ENCODE measurements around the gene CACNG8. TPM values are rescaled to one million over a fixed set of nuclear protein-coding genes. Genes with fewer than 3 reads are reported as not detected.

CACNG8 gene
- total RNA-seq, 1 experiment from 2014 or later: 1.8 TPM

DNA sequence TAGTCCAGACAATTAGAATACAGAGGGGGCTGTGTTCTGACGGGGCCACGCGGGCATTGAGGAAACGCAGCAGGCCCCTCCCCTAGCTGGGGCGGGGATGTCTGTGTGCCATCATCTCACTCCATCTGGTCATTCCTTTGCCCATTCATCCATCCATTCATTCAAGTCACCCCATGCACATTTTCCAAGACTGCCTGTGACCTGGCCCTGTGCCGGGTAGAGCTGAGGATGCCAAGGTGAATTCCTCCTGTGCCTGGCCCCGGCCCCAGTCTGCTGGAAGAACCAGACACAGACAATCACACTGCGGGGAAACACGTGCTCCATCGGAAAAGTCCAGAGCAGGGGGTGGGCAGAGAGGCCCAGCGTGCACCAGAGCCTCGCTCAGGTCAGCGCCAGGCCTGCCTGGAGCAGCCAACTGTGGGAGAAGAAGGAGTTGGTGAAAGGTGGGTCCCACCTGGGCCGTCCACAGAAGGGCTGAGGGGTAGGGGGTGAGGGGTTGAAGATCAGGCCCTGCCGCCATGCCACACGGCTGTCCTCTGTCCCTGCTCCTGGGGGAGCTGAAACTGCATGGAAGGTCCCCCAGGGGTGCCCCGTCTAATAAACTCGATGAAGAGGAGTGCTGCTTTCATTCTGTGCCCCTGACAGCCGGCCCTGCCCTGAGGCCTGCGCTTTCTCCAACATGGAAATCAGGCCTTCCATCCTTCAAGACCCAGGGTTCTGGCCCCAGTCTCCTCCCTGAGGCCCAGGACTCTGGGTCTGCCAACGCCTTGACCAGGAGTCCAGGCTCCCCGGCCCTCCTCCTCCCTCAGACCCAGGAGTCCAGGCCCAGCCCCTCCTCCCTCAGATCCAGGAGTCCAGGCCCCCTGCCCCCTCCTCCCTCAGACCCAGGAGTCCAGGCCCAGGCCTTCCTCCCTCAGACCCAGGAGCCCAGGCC, 27.1 kb downstream of the CACNG8 start:
- DNase-seq (ENCODE audit: low spot score): peak; percentile 43
- in situ Hi-C loops (cut with HindIII; ENCODE audit: low sequenced_read_pairs): no loop called here

DNA sequence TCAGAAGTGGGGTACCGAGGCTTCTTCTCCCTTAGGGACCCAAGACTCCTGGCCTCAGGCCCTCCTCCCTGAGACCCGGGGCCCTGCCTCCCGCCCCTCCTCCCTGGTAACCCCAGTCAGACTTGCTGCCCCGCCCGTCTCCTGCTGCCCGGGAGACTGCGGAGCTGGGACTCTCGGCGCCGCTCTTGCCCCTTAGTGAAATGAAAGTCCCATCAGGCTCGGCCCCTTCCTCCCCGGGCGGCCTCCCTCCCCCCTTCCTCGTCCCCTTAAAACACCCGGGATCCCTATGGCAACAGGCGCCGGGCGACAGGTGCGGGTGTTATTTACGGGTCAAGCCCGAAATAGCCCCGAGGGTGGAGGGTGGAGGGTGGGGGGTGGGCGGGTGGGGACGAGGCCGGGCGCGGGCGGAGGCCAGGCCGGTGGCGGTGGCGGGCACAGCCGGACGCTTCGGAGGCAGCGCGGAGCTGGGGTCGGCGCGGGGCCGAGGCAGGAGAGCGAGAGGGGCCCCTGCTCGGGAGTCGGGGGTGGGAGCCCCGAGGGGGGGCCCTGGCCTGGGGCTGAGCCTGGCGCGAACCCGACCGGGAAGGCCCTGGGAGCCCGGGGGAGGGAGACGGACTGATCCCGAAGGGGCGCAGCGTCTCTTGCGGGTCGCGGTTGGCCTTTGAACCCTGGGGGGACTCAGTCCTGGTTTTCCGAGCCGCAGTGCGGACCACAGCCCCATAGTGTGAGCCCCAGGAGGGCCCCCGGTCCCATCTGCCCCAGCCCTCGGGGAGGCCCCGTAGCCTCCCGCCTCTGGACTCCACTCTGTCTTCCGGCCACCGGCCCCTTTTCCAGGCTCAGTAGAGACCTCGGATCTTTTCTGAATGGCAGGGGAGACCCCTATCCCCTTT, 28.7 kb downstream of the CACNG8 start, which contains the start of gene CACNG6:
TSS of gene CACNG6 (plus strand) at position 414 of the 890 bp plus-strand sequence. CDS start 1,241 bp downstream, outside the sequence.
- no peak for DNase-seq (ENCODE audit: low spot score)
- in situ Hi-C loops (cut with HindIII; ENCODE audit: low sequenced_read_pairs): no loop called here

DNA sequence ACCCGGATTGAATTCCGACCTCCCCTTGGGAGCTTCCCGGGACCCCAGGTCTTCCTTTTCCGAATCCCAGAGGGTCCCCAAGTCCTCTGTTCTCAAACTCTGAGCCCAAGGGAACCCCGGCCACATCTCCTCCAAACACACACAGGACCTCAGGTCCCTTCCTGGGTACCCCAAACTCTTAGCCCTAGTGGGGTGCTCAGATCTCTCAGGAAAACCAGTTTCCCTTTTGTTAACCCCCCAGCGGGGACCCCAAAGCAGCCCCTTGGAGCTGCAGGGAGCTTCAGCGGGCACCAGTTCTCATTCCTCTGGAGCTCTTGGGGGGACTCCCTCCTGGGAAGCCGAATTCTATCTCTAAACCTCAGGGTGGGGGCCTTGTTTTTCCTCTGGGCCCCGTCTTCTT, 29.5 kb downstream of the CACNG8 start:
- in situ Hi-C loops (cut with HindIII; ENCODE audit: low sequenced_read_pairs): no loop called here

DNA sequence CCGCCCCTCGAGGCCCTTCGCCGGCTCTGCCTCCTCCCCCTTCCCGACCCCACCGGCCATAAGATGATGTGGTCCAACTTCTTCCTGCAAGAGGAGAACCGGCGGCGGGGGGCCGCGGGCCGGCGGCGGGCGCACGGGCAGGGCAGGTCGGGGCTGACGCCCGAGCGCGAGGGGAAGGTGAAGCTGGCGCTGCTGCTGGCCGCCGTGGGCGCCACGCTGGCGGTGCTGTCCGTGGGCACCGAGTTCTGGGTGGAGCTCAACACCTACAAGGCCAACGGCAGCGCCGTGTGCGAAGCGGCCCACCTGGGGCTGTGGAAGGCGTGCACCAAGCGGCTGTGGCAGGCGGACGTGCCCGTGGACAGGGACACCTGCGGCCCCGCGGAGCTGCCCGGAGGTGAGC, 30.1 kb downstream of the CACNG8 start:
- in situ Hi-C loops (cut with HindIII; ENCODE audit: low sequenced_read_pairs): no loop called here

More for the DNA sequence above, 29.5 kb downstream of the CACNG8 start:
- DNase-seq (ENCODE audit: low spot score): no peak

DNA sequence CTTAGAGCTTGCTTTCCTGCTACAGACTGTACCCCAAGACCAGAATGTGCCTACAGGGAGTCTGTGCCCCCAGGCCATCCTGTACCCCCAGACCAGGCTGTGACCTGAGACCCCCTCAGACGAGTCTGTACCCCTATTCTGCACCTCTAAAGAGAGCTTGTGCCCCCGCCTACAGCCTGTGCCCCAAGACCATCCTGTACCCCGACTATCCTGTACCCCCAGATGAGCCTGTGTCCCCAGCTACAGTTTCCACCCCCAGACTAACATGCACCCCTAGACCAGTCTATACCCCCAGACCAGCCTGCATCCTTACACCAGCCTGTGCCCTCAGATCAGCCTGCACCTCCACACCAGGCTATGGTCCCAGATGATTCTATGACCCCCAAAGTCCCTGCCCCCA, 30.7 kb downstream of the CACNG8 start:
- DNase-seq (ENCODE audit: low spot score): no peak
- in situ Hi-C loops (cut with HindIII; ENCODE audit: low sequenced_read_pairs): no loop called here

More for the DNA sequence above, 30.1 kb downstream of the CACNG8 start:
- DNase-seq (ENCODE audit: low spot score): no peak

DNA sequence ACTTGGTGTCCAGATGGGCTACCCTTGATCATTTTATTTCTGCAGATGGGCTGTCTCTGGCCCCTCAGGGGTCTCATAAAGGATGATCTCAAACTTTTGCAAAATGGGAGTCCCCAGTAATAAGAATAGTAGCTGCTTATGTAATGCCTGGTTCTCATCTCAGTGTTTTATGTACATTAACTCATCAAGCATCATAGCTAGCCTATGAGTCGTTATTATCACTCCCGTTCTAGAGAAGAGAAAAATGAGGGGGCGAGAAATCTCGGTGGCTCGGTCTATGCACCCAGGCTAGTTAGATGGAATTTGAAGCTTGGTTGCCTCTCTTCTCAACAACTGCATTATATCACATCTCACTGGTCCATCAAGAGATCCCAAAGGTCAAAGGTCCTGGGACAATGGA, 32.1 kb downstream of the CACNG8 start:
- in situ Hi-C loops (cut with HindIII; ENCODE audit: low sequenced_read_pairs): no loop called here
- DNase-seq (ENCODE audit: low spot score): no peak

DNA sequence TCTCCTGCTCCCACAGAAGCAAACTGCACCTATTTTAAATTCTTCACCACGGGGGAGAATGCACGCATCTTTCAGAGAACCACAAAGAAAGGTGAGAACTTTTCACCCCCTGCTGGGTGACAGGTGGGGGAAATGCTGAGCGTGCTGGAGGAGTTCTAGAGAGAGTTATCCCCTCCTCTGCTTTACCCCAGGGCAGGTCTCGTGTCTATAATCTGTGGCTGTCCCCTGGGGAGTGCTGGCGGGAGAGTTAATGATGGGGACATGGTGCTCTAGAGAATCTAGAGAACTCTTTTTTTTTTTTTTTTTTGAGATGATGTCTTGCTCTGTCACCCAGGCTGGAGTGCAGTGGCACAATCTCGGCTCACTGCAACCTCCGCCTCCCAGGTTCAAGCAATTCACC, 35.5 kb downstream of the CACNG8 start:
- in situ Hi-C loops (cut with HindIII; ENCODE audit: low sequenced_read_pairs): no loop called here
- DNase-seq (ENCODE audit: low spot score): no peak

DNA sequence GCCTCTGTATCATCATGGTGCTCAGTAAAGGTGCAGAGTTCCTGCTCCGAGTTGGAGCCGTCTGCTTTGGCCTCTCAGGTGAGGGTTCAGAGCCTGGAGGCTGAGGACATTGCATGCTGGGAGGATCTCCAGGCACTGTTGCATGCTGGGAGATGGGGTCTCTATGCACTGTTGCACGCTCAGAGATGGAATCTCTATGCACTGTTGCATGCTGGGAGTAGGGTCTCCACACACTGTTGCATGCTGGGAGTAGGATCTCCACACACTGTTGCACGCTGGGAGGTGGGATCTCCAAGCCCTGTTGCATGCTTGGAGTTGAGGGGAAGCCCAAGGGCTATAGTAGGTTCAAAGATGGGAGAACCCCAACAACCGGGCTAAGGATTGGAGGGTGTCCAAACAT, 37.0 kb downstream of the CACNG8 start:
- in situ Hi-C loops (cut with HindIII; ENCODE audit: low sequenced_read_pairs): no loop called here
- DNase-seq (ENCODE audit: low spot score): no peak

DNA sequence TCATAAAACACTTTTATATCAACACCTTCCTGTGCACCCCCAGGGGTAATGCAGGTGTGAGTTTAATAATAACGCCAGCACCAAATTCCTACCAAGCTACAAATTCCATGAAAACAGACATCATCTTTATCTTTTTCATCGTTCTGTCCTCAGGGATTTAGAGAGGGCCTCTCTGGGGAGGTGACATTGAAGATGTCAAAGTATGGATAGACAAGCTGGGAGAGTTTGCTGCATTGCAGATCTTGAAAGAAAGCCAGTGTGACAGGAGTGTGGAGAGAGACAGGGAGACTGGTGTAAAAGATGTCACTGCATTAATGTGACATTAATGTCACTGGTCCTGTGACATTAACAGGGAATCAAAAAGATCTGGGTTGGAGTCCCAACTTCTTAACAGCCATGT, 38.8 kb downstream of the CACNG8 start:
- DNase-seq (ENCODE audit: low spot score): no peak
- in situ Hi-C loops (cut with HindIII; ENCODE audit: low sequenced_read_pairs): no loop called here

DNA sequence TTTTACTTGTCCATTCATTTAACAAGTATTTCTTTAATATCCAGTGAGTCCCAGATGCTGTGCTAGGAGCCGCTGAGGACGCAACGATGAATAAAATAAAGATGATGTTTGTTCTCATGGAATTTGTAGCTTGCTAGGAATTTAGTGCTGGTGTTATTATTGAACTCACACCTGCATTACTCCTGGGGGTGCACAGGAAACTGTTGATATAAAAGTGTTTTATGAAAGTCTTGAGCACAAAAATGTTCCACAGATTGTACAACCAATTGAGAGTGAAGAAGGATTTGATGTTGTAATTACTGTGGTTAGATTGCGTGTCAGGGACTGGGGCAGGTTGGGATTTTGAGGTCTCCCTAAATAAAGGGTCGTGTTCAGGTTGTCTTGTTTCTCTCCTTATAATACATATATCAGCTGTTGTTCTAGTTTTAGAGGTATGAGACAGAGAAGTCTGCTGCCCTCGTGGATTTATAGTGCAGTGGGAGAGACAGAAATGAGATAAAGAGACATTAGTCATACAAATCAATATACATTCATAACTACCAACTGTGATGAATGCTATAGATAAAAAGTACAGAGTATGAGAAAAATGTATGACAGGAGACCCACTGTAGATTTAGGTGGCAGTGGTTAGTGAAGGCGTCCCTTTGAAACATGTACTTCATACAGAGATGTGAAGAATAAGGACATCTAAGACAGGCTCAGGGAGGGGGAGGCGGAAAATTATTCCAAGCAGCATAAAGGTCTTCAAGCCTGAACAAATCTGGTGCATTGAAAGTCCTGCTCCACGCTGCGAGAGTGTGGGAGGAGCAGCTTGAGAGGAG, 40.0 kb downstream of the CACNG8 start:
- DNase-seq (ENCODE audit: low spot score): no peak
- in situ Hi-C loops (cut with HindIII; ENCODE audit: low sequenced_read_pairs): no loop called here

DNA sequence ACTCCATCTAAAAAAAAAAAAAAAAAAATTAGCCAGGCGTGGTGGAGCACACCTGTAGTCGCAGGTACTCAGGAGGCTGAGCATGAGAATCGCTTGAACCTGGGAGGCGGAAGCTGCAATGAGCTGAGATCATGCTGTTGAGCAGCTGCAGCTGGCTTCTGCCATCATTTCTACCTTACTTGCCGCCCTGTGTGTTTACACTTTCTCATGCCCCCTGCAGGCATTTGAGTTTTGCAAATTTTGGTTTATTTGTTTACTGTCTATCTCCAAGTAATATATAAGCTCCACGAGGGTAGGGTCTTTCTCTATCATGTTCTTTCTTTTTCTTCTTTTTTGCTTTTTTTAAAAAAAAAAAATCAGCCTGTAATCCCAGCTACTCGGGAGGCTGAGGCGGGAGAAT, 46.7 kb downstream of the CACNG8 start:
- in situ Hi-C loops (cut with HindIII; ENCODE audit: low sequenced_read_pairs): no loop called here
- DNase-seq (ENCODE audit: low spot score): no peak

DNA sequence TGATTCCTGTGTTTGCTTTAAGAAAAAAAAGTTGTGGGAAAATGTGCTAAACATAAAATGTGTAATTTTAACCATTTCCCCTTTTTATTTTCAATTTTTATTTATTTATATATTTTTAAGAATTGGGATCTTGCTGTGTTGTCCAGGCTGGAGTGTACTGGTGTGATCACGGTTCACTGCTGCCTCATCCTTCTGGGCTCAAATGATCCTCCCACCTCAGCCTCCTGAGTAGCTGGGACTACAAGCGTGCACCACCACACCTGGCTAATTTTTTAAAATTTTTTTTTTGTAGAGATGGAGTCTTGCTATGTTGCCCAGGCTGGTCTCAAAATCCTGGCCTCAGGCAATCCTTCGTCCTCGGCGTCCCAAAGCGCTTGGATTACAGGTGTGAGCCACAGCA, 47.7 kb downstream of the CACNG8 start:
- no peak for DNase-seq (ENCODE audit: low spot score)
- in situ Hi-C loops (cut with HindIII; ENCODE audit: low sequenced_read_pairs): no loop called here

DNA sequence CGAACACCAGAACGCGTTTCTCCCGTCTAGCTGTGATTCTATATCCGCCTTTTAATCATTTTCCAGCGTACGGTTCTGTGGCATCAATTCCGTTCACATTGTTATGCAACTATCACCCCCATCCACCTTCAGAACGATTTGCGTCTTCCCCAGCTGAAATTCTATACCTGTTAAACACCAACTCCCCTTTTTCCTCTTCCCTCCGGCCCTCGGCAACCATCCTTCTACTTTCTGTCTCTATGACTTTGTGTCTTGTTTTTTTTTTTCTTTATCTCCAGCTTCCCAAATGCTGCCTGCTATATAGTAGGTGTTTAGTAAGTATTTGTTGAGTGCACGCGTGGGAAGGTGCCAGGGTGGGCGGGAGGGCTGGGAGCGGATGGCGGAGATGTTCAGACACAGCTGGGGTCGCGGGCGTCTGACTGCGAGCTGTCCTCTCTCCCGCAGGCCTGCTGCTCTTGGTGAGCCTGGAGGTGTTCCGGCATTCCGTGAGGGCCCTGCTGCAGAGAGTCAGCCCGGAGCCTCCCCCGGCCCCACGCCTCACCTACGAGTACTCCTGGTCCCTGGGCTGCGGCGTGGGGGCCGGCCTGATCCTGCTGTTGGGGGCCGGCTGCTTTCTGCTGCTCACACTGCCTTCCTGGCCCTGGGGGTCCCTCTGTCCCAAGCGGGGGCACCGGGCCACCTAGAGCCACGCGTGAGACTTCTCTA, 48.9 kb downstream of the CACNG8 start:
- no peak for DNase-seq (ENCODE audit: low spot score)
- in situ Hi-C loops (cut with HindIII; ENCODE audit: low sequenced_read_pairs): no loop called here

DNA sequence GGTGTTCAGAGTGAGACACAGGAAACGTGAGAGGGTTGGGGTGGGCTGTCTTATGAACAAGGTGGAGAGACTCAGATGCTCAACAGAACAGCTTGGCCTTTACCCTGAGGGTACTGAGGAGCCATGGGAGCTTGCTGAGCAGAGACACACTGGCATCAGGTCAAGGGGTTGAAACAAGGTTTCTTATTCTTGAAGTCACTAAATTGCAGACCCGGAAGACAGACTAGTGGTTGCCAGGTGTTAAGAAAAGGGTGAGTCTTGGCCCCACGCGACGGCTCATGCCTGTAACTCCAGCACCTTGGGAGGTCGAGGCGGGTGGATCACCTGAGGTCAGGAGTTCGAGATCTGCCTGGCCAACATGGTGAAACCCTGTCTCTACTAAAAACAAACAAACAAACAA, 51.1 kb downstream of the CACNG8 start:
- in situ Hi-C loops (cut with HindIII; ENCODE audit: low sequenced_read_pairs): no loop called here
- no peak for DNase-seq (ENCODE audit: low spot score)

DNA sequence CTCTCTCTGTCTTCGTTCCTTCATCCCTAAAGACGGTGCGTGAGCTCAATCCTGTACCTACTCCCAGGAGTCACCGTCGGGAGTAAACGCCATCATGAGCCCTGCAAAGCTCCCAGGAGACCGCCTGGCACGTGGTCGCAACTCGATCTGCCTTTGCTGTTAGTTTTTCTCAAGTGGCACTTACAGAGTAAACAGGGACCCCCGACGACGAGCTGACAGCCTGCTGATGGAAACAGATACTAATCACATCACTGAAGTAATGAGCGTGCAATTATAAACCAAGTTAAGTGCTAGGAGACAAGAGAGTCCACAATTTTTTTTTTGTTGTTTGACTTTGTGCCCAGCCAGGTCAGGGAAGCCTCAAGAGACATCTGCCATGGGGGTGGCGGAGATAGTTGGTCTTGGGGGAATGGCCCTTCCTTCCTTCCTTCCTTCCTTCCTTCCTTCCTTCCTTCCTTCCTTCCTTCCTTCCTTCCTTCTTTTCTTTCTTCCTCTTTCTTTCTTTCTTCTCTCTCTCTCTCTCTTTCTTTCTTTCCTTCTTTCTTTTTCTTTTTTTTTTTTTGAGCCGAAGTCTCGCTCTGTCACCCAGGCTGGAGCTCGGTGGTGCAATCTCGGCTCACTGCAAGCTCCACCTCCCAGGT, 52.3 kb downstream of the CACNG8 start:
- no peak for DNase-seq (ENCODE audit: low spot score)
- in situ Hi-C loops (cut with HindIII; ENCODE audit: low sequenced_read_pairs): no loop called here

DNA sequence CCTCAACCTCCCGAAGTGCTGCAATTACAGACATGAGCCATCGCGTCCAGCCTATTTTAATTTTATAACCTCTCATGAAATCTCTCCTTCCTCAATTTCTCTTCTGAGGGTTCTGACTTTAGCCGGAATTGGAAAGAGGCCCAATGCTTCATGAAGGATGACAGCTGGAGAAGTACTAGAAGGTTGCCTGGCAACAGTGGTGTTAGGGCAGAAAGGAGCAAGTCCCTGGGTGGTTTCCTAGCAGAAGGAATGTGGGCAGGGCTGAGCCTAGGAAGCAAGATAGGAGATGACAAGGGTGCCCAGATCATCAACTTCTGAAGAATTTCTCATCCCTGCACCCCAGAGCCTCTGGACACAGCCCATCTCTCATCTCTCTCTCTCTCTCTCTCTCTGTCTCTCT, 54.5 kb downstream of the CACNG8 start:
- in situ Hi-C loops (cut with HindIII; ENCODE audit: low sequenced_read_pairs): no loop called here
- DNase-seq (ENCODE audit: low spot score): no peak

DNA sequence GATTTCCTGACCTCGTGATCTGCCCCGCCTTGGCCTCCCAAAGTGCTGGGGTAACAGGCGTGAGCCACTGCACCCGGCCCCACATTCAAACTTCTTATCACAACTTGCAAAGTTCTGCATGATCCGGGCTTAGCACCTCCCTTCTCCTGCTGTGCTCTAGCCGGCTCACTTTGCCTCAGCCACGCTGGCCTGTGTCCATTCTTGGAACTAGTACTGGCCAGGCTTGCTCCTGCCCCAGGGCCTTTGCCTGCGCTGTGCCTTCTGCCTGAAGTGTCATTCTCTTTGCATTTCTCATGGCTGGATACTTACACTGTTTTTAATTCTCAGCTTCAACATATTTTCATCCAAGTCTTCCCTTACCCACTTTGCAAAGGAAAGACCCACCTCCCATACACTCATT, 58.6 kb downstream of the CACNG8 start:
- in situ Hi-C loops (cut with HindIII; ENCODE audit: low sequenced_read_pairs): no loop called here
- no peak for DNase-seq (ENCODE audit: low spot score)

DNA sequence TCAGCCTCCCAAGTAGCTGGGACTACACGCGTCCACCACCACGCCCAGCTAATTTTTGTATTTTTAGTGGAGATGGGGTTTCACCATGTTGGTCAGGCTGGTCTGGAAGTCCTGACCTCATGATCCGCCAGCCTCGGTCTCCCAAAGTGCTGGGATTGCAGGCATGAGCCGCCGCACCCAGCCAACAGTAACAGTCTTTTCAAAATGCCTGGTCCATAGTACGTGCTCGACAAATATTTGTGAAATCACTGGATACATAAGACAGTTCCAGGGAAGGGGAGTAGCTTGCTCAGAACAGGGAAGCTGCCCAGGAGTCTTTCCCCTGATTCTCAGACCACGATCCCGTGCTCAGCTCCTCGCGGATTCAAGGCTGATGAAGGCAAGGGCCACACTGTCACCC, 59.2 kb downstream of the CACNG8 start:
- in situ Hi-C loops (cut with HindIII; ENCODE audit: low sequenced_read_pairs): no loop called here
- DNase-seq (ENCODE audit: low spot score): no peak
